MCF 10A (cell line): ENCODE results near the gene IFIT5. TPM values are rescaled to one million over a fixed set of nuclear protein-coding genes. Genes with fewer than 3 reads are reported as not detected.
"Not testable (repeated sequence)": the region's sequence is repeated elsewhere in the genome, so short reads cannot be mapped to it uniquely, and the experiment has no call there.

Source experiments
- BruUV-seq: library from RNA; stranded (reverse); fragments of 400-500 nt; replicated peaks from 2 replicates; lab custom pipeline; 2021; lab: Mats Ljungman, UMichigan
- CTCF ChIA-PET: fragments of 300-600 bp; sonication (Branson Sonifier 250); formaldehyde crosslinking; extraction: SDS; loops from one replicate; lab custom pipeline; 2021; ENCODE audit warnings: antibody characterized with exemption, inconsistent platforms; lab: Yijun Ruan, JAX
- POLR2A ChIA-PET: fragments of 300-600, 350-650 bp; sonication (Branson Sonifier 250); formaldehyde crosslinking; extraction: SDS; loops from one replicate; lab custom pipeline; 2020; ENCODE audit warnings: antibody characterized with exemption, inconsistent platforms; lab: Yijun Ruan, JAX
- DNase-seq: peaks from one replicate; pipeline ENCODE4 v3.0.0-alpha.2; 2018; ENCODE audit not compliant: unreplicated experiment
- H3K27ac Mint-ChIP-seq: one replicate; pipeline ENCODE4 v1.8.0; 2022; ENCODE audit warnings: mild to moderate bottlenecking, low read depth, mixed read lengths; ENCODE audit not compliant: unreplicated experiment
- H3K27me3 Mint-ChIP-seq: one replicate; pipeline ENCODE4 v1.8.0; 2022; ENCODE audit warnings: mixed read lengths; ENCODE audit not compliant: insufficient read depth, unreplicated experiment
- H3K36me3 Mint-ChIP-seq: one replicate; pipeline ENCODE4 v1.8.0; 2022; ENCODE audit warnings: mild to moderate bottlenecking, moderate library complexity, mixed read lengths; ENCODE audit not compliant: insufficient read depth, unreplicated experiment
- H3K4me1 Mint-ChIP-seq: one replicate; pipeline ENCODE4 v1.8.0; 2022; ENCODE audit warnings: mixed read lengths; ENCODE audit not compliant: insufficient read depth, unreplicated experiment
- H3K4me3 Mint-ChIP-seq: one replicate; pipeline ENCODE4 v1.8.0; 2022; ENCODE audit warnings: mild to moderate bottlenecking, moderate library complexity, mixed read lengths; ENCODE audit not compliant: unreplicated experiment
- H3K9me3 Mint-ChIP-seq: one replicate; pipeline ENCODE4 v1.8.0; 2022; ENCODE audit warnings: mixed read lengths; ENCODE audit not compliant: unreplicated experiment
- intact Hi-C: fragments of 100-400 bp; cut with micrococcal nuclease; formaldehyde crosslinking; loops from 2 replicates; pipeline ENCODE4 v1.14.1; 2022
- total RNA-seq: library from RNA; stranded (reverse); gene quantifications from 2 replicates; pipeline ENCODE4 v1.2.3, GENCODE V29; 2022
- TF ChIP-seq, protein P1 (sequence below): fragments of 200-600 bp; IDR thresholded peaks from one replicate; pipeline ENCODE4 v1.8.0; 2022; ENCODE audit warnings: antibody characterized with exemption, mild to moderate bottlenecking; ENCODE audit not compliant: unreplicated experiment

IFIT5 gene
- total RNA-seq, 1 experiment from 2014 or later = 11.2 TPM

DNA sequence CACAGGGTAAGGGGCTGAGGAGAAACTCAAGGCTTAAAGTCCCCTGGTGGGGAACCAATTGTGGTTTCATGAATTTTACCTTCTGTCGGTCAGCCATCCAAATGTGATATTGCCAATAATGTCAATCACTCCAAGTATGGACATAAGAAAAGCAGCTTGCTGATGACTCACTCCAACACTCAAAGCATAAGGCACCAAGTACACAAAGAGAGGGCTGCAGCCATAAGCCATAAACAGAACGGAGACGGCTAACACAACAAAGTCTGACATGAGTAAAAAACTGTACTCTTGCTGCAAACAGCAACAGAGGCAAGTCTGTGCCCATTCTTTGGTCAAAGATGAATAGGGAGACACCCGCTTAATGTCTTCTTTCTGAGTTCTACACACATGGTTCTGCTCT is 24.2 kb downstream of the IFIT5 start:
- Mint-ChIP-seq H3K27ac (no peak overlapping the region), H3K9me3 (no peaks in the 10 kb centered on the region), H3K27me3 (no peaks in the 10 kb centered on the region), H3K36me3 (no peaks in the 10 kb centered on the region), H3K4me1 (no peaks in the 10 kb centered on the region), H3K4me3 (no peak overlapping the region)
- POLR2A ChIA-PET = no interaction called here
- DNase-seq = no peak
- BruUV-seq = no TSS peak
- intact Hi-C loops = no loop called here
- CTCF ChIA-PET = interaction anchor here (0.8 kb wide), 1 partner anchor 116 kb away, joined by 3 read pairs; no protein-coding TSS in a partner anchor
- TF ChIP-seq, protein P1, sequence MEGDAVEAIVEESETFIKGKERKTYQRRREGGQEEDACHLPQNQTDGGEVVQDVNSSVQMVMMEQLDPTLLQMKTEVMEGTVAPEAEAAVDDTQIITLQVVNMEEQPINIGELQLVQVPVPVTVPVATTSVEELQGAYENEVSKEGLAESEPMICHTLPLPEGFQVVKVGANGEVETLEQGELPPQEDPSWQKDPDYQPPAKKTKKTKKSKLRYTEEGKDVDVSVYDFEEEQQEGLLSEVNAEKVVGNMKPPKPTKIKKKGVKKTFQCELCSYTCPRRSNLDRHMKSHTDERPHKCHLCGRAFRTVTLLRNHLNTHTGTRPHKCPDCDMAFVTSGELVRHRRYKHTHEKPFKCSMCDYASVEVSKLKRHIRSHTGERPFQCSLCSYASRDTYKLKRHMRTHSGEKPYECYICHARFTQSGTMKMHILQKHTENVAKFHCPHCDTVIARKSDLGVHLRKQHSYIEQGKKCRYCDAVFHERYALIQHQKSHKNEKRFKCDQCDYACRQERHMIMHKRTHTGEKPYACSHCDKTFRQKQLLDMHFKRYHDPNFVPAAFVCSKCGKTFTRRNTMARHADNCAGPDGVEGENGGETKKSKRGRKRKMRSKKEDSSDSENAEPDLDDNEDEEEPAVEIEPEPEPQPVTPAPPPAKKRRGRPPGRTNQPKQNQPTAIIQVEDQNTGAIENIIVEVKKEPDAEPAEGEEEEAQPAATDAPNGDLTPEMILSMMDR = no peak

DNA sequence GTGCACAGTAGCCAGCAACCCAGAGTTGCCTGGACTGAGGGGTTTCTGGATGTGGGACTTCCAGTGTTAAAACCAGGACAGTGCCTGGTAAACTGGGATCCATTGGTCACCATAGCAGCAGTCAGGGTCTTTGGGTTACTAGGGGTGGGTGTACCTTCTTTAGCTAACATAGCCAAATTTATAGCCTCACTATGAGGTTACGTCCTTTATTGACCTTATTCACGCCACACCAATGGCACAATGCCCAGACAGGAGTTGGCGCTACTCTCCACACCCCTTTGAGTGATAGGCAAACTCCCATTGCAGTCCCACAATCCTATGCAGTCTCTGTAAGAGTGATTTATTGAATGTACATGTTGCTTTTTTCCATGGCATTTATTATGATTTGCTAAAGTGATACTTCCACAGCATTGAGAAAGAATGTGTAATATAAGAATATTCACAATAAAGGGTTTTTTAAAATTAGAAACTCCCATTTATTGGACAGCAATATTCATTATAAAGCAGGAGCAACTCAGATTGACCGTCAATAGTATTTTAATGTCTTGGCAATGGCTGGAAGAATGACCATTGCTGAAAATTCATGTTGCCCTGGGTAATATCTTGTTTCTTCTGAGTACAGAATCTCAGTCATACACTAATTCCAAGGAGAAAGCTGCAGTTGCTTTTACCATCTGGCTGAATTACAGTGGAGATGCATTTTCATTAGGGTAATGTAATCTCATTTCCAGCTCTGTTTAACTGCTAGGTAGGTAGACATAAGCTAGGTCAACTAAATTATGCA is 26.1 kb downstream of the IFIT5 start:
- H3K36me3 Mint-ChIP-seq = no peaks in the 10 kb centered on the region
- H3K27ac Mint-ChIP-seq = no peak overlapping the region
- POLR2A ChIA-PET = interaction anchor here (0.6 to 1.4 kb wide), 2 partner anchors 11 to 21 kb away, joined by 3 to 4 read pairs; no protein-coding TSS in a partner anchor
- DNase-seq = peak; percentile 55
- TF ChIP-seq, protein P1 = no peak
- no TSS peak for BruUV-seq
- intact Hi-C loops = no loop called here
- no peaks in the 10 kb centered on the region for H3K4me1 Mint-ChIP-seq
- H3K27me3 Mint-ChIP-seq = no peaks in the 10 kb centered on the region
- CTCF ChIA-PET = interaction anchor here (0.7 kb wide), 2 partner anchors 13 to 122 kb away, joined by 3 read pairs; no protein-coding TSS in a partner anchor
- H3K9me3 Mint-ChIP-seq = peaks cover under 1% of the 10 kb centered on the region
- H3K4me3 Mint-ChIP-seq = no peak overlapping the region

DNA sequence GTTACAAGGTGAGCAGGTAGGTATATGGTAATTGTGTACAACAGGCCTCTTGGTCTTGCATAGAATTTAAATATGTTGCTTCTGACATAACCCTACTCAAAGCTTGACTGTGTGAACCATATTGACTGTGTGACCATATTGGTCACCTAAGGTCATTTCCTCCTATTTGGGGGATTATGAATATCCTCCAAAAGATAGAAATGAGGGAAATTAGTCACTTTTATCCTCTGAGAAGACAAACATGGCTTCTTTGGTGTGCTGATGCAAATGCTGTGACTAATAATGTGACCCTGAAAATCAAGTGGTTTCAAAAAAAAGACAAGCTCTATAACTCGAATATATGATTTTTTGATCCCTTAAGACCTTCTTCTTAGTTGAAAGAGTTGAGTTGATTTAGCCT is 27.9 kb downstream of the IFIT5 start:
- ChIA-PET POLR2A (no interaction called here), CTCF (interaction anchor here (0.6 kb wide), 1 partner anchor 19 kb away, joined by 3 read pairs; no protein-coding TSS in a partner anchor)
- H3K27me3 Mint-ChIP-seq = no peaks in the 10 kb centered on the region
- no TSS peak for BruUV-seq
- H3K9me3 Mint-ChIP-seq = peaks cover 15% of the 10 kb centered on the region
- DNase-seq = no peak
- H3K4me1 Mint-ChIP-seq = no peaks in the 10 kb centered on the region
- no peak overlapping the region for H3K4me3 Mint-ChIP-seq
- intact Hi-C loops = no loop called here
- no peak overlapping the region for H3K27ac Mint-ChIP-seq
- TF ChIP-seq, protein P1 = no peak
- H3K36me3 Mint-ChIP-seq = no peaks in the 10 kb centered on the region

DNA sequence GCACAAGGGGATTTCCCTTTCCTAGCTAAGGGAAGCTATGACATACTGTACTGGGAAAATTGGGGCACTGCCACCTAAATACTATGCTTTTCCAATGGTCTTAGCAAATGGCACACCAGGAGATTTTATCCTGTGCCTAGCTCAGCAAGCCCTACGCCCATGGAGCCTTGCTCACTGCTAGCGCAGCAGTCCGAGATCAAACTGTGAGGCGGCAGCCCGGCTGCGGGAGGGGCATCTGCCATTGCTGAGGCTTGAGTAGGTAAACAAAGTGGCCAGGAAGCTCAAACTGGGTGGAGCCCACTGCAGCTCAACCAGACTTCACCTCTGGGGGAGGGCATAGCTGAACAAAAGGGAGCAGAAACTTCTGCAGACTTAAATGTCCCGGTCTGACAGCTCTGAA is 30.5 kb downstream of the IFIT5 start:
- BruUV-seq, H3K36me3 Mint-ChIP-seq, intact Hi-C loops, H3K4me3 Mint-ChIP-seq, H3K27ac Mint-ChIP-seq, H3K27me3 Mint-ChIP-seq, CTCF ChIA-PET, H3K4me1 Mint-ChIP-seq, DNase-seq: not testable (repeated sequence)
- POLR2A ChIA-PET = interaction anchor here (2.3 kb wide), 1 partner anchor 12 kb away, joined by 9 read pairs; no protein-coding TSS in a partner anchor
- H3K9me3 Mint-ChIP-seq = peaks cover 21% of the 10 kb centered on the region
